Skeletal muscle tissue (tissue), 4 donors: Measurements from ENCODE around the gene SLC4A4. TPM values are rescaled to one million over a fixed set of nuclear protein-coding genes. Genes with fewer than 3 reads are reported as not detected.
"Not testable (repeated sequence)": the region's sequence is repeated elsewhere in the genome, so short reads cannot be mapped to it uniquely, and the experiment has no call there.

Experiments
- H3K27ac ChIP-seq: one replicate; pipeline ENCODE4 v1.7.0; 2013; ENCODE audit warnings: mild to moderate bottlenecking, low read depth, low read length, inconsistent platforms
- H3K27me3 ChIP-seq, 3 donors: one replicate each; pipeline ENCODE4 v1.7.0; 2013; ENCODE audit warnings: low read length in 3 of 3; ENCODE audit not compliant: control insufficient read depth in 3 of 3, insufficient read depth in 3 of 3
- H3K36me3 ChIP-seq, 3 donors: one replicate each; pipeline ENCODE4 v1.7.0; 2013; ENCODE audit warnings: low read length in 3 of 3; ENCODE audit not compliant: control insufficient read depth in 3 of 3, insufficient read depth in 3 of 3
- H3K4me1 ChIP-seq, 3 donors: one replicate each; pipeline ENCODE4 v1.7.0; 2013; ENCODE audit warnings: low read length in 3 of 3, mild to moderate bottlenecking in 3 of 3; ENCODE audit not compliant: control insufficient read depth in 3 of 3, insufficient read depth in 3 of 3
- H3K4me3 ChIP-seq, 3 donors: one replicate each; pipeline ENCODE4 v1.7.0; 2013; ENCODE audit warnings: low read length in 3 of 3
- H3K9ac ChIP-seq, 3 donors: one replicate each; pipeline ENCODE4 v1.7.0; 2013; ENCODE audit warnings: low read length in 3 of 3, mild to moderate bottlenecking in 3 of 3, moderate library complexity in 2 of 3, low read depth in 1 of 3
- H3K9me3 ChIP-seq, 3 donors: one replicate each; pipeline ENCODE4 v1.7.0; 2013; ENCODE audit warnings: low read length in 3 of 3; ENCODE audit not compliant: control insufficient read depth in 3 of 3
- total RNA-seq: library from RNA; depleted of rRNA; stranded (reverse); fragments of >200 nt; gene quantifications from one replicate; pipeline ENCODE4 v1.2.3, GENCODE V29; 2014
- donor health status: Osteomylitis.

Gene SLC4A4
- total RNA-seq, 1 donor from 2014 or later = 13.0 TPM

DNA sequence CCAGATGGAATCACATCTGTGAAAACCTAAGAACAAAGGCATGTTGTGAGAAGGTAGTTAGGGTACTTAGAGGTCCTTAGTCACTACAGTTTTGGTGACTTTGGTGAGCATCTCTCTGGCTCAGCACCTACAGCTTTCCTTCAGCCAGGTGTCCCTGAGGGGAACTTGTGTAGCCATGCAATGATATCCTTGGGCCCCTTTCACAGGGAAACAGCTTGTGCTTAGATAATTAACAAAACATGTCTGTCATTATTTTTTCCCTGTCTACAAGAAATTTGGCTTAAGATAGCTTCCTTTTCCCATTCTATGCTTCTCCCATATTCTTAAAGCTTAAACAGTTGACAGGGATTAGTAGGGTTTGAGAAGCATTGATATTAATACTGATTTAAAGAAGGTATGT, 63.8 kb downstream of the SLC4A4 start:
- H3K36me3 ChIP-seq = no peaks in the 10 kb centered on the region

DNA sequence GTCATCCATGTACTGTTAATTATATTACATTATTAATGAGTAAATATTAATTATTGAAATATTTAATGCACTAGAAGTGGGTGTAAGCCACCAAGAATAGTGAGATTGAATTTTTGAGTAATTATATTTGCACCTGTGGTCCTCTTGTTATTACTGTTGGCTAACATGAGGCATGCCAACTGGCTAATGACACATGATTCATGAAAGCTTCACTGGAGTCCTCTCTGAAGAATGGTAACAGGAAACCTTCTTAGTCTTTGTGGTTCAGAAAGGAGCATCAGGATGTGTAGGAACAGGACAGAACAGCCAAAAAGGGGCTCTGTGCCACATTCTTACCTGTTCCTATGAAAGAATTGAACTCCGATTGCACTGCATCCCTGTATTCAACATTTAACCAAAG, 65.2 kb downstream of the SLC4A4 start:
- no peak overlapping the region for H3K27ac ChIP-seq
- H3K36me3 ChIP-seq = no peaks in the 10 kb centered on the region
- no peaks in the 10 kb centered on the region for H3K27me3 ChIP-seq
- H3K9me3 ChIP-seq = no peaks in the 10 kb centered on the region
- no peak overlapping the region for H3K9ac ChIP-seq
- H3K4me1 ChIP-seq = no peaks in the 10 kb centered on the region
- no peak overlapping the region for H3K4me3 ChIP-seq

More for the DNA sequence above, 63.8 kb downstream of the SLC4A4 start:
- H3K4me1 ChIP-seq = no peaks in the 10 kb centered on the region
- H3K9ac ChIP-seq = no peak overlapping the region
- H3K27me3 ChIP-seq = no peaks in the 10 kb centered on the region
- no peak overlapping the region for H3K4me3 ChIP-seq
- no peak overlapping the region for H3K27ac ChIP-seq
- no peaks in the 10 kb centered on the region for H3K9me3 ChIP-seq

DNA sequence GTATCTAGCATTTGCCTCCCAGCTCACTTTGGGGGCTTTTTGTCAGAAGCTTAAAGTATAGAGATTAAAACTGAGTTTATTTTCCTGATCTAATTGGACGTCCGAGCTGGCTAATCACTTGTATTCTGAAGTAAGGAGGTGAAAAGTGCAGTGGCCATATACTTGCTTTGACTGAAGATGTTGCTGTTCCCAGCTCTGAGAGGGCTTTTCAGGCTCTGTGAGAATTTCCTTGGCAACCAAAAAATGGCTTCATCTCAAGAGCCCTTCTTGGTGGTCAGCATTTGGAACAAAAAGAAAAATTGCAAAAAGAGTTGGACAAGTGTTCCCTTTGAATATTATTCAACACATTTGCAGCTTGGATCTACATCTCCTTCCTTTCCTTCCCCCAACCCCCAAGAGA, 67.0 kb downstream of the SLC4A4 start:
- H3K27ac ChIP-seq = no peak overlapping the region
- no peaks in the 10 kb centered on the region for H3K27me3 ChIP-seq
- no peaks in the 10 kb centered on the region for H3K9me3 ChIP-seq
- H3K9ac ChIP-seq = no peak overlapping the region
- no peaks in the 10 kb centered on the region for H3K4me1 ChIP-seq
- no peaks in the 10 kb centered on the region for H3K36me3 ChIP-seq
- no peak overlapping the region for H3K4me3 ChIP-seq

DNA sequence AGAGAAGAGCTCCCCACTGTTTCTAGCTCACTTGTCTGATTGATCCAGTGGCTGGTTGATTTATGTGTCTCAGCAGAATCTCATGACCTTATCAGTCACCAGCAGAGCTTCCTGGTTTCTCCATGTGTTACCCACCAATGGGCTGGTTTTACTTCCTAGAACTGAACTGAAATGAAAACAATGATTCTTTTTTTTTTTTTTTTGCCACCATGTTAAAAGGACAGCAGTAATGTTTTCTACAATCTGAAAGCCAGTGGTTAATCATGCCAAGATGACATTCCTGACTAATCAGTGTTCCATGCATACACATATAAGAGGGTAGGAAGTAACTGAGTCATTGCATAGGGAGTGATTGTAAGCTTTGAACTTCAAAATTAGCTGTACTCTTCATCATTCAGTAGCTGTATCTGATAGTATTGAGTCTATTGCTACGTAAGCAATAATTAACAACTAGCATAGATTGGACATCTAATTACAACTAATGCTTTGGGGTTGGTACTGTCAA, 67.7 kb downstream of the SLC4A4 start:
- Histone ChIP-seq H3K9ac (no peak overlapping the region), H3K4me1 (no peaks in the 10 kb centered on the region), H3K4me3 (no peak overlapping the region), H3K27me3 (no peaks in the 10 kb centered on the region), H3K9me3 (no peaks in the 10 kb centered on the region), H3K27ac (no peak overlapping the region), H3K36me3 (no peaks in the 10 kb centered on the region)

DNA sequence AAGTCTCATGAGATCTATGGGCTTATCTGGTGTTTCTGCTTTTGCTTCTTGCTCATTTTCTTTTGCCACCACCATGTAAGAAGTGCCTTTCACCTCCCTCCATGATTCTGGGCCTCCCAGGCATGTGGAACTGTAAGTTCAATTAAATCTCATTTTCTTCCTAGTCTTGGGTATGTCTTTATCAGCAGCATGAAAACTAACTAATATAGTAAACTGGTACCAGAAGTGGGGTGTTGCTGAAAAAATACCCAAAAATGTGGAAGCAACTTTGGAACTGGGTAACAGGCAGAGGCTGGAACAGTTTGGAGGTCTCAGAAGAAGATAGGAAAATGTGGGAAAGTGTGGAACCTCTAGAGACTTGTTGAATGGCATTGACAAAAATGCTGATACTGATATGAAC, 70.1 kb downstream of the SLC4A4 start:
- not testable (repeated sequence) for H3K36me3 ChIP-seq

GRCh38 chr4:71411981-71412380, 73.2 kb downstream of the SLC4A4 start:
- no peak overlapping the region for H3K9ac ChIP-seq
- H3K4me1 ChIP-seq = no peaks in the 10 kb centered on the region
- no peaks in the 10 kb centered on the region for H3K9me3 ChIP-seq
- no peaks in the 10 kb centered on the region for H3K27me3 ChIP-seq
- no peak overlapping the region for H3K4me3 ChIP-seq
- no peak overlapping the region for H3K27ac ChIP-seq
- H3K36me3 ChIP-seq = no peaks in the 10 kb centered on the region

More for the DNA sequence above, 70.1 kb downstream of the SLC4A4 start:
- not testable (repeated sequence) for H3K4me1 ChIP-seq, H3K4me3 ChIP-seq, H3K9ac ChIP-seq, H3K9me3 ChIP-seq, H3K27ac ChIP-seq, H3K27me3 ChIP-seq

GRCh38 chr4:71415491-71415890, 76.7 kb downstream of the SLC4A4 start:
- no peak overlapping the region for H3K27ac ChIP-seq
- no peaks in the 10 kb centered on the region for H3K27me3 ChIP-seq

DNA sequence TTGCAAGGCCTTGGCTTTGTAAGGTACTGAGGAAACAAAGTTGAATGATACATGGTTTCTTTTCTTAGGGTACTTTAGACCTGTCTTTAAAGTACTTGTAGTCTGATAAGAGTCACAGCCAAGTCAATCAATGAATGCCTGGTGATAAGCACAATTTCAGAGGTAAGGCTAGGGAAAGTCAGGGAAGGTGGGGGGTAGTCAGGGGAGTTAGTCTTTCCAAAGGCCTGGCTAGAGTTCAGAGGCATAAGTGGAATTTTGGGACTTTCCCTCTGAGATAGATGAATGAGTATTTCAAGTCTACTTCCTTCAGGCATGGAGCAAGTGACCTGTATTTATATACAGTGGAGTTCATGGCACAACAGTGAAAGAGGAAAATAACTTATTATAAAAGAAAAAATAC, 78.3 kb downstream of the SLC4A4 start:
- no peak overlapping the region for H3K9ac ChIP-seq
- H3K9me3 ChIP-seq = no peaks in the 10 kb centered on the region
- no peak overlapping the region for H3K4me3 ChIP-seq
- no peaks in the 10 kb centered on the region for H3K27me3 ChIP-seq
- H3K36me3 ChIP-seq = no peaks in the 10 kb centered on the region
- no peaks in the 10 kb centered on the region for H3K4me1 ChIP-seq
- H3K27ac ChIP-seq = no peak overlapping the region

More at GRCh38 chr4:71415491-71415890, 76.7 kb downstream of the SLC4A4 start:
- Histone ChIP-seq H3K4me3 (no peak overlapping the region), H3K36me3 (no peaks in the 10 kb centered on the region), H3K9me3 (no peaks in the 10 kb centered on the region), H3K9ac (no peak overlapping the region), H3K4me1 (no peaks in the 10 kb centered on the region)

DNA sequence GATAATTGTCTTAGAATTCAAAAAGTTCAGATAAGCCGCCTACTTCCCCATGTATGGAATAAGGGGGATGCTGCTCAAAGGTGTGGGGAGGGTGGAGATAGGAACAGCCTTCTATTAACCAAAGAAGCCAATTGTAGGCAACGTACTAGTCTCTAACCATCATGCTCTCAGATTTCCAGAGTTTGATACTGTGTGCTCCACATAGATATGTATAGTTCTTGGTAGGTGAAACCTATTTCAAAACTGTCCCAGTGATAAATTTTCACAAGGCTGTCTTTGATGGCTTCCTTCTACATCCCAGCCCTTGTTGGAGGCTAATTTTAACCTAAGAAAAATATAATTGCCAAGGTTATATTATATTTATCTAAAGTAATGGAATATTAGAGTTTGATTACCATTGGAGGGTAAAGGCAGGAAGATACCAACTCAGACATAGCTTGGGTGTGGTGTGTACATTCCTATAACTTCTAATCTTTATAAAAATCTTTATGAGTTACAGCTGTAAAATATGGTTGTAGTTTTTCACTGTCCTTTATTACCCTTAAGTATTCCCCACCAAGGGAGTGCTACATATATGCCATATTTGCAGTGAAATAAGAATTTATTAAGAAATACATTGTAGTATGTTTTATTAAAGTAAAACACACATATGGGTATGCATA, 87.7 kb downstream of the SLC4A4 start:
- H3K9ac ChIP-seq = no peak overlapping the region
- H3K36me3 ChIP-seq = no peaks in the 10 kb centered on the region
- H3K4me1 ChIP-seq = no peaks in the 10 kb centered on the region
- H3K9me3 ChIP-seq = no peaks in the 10 kb centered on the region
- no peak overlapping the region for H3K27ac ChIP-seq
- H3K27me3 ChIP-seq = no peaks in the 10 kb centered on the region
- H3K4me3 ChIP-seq = no peak overlapping the region

DNA sequence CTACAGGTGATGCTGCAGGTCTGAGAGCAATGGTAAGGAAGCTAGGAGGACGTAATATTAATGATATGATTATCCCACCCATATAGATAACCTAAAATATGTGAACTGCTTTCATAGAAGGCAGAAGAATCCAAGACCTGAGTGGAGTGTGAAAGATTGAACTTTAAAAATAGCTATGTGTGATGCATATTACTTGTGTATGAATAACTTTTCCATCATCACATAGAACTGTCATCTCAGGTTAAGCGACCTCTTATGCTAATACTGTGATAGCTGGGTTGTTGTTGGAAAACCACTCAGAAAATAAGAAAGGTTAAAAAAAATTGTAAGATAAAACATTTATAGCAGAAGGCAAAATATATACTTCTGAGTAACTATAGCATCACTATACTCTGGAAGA, 90.3 kb downstream of the SLC4A4 start:
- H3K9ac ChIP-seq = no peak overlapping the region
- no peaks in the 10 kb centered on the region for H3K36me3 ChIP-seq
- H3K27me3 ChIP-seq = no peaks in the 10 kb centered on the region
- no peaks in the 10 kb centered on the region for H3K9me3 ChIP-seq
- no peak overlapping the region for H3K27ac ChIP-seq
- no peaks in the 10 kb centered on the region for H3K4me1 ChIP-seq
- no peak overlapping the region for H3K4me3 ChIP-seq
